ENCODE data around the gene RIN1. TPM values are rescaled to one million over a fixed set of nuclear protein-coding genes. Genes with fewer than 3 reads are reported as not detected.

The RIN1 gene
- total and polyA plus RNA-seq, 9 of the 15 experiments (the other 6 are each of a cell fraction or from before 2014, with no cell fraction given): 0.01 to 1.2 (median 0.45) TPM; not detected in 1

GRCh38 chr11:66365711-66366619 is 29.7 kb upstream of the RIN1 start:
- Histone ChIP-seq H3K4me1 (replicated peaks in 1 of 2; ENCODE audit: control insufficient read depth in 2 of 2, insufficient read depth in 2 of 2, low read length in 2 of 2) (peaks cover 10 to 49% of the 10 kb centered on the region in 2 experiments; a peak in 4 of 5 replicates), H3K27ac (ENCODE audit: extremely low read depth, low read depth, low read length) (peak overlapping the region; percentile 15; the same call in 2 of the 3 replicates), H3K27me3 (ENCODE audit: control insufficient read depth in 2 of 2, insufficient read depth in 2 of 2, low read length in 2 of 2) (no peaks in the 10 kb centered on the region), H3K4me3 (no peak overlapping the region), H3K9ac (ENCODE audit: insufficient read depth in 1 of 2, low read depth in 2 of 2, low read length in 2 of 2) (peak overlapping the region in 1 of 2 experiments; percentile 79; a peak in 2 of 4 replicates), H3K36me3 (ENCODE audit: control insufficient read depth, insufficient read depth, low read length) (peaks cover 83% of the 10 kb centered on the region), H3K79me2 (ENCODE audit: control insufficient read depth, insufficient read depth, low read length) (peaks cover 40% of the 10 kb centered on the region), H3K4me2 (ENCODE audit: insufficient read depth, low read length) (no peak overlapping the region), H2AFZ (ENCODE audit: low read depth, low read length) (no peak overlapping the region), H3K9me3 (replicated peaks; ENCODE audit: control insufficient read depth, insufficient read depth, low read depth, low read length) (no peaks in the 10 kb centered on the region), H4K20me1 (replicated peaks; ENCODE audit: control insufficient read depth, insufficient read depth, low read length) (peaks cover 25% of the 10 kb centered on the region; the same call in 1 of the 2 replicates), H3K9me1 (ENCODE audit: control insufficient read depth, insufficient read depth, low read length) (peaks cover 7% of the 10 kb centered on the region)
- DNase-seq (ENCODE audit: extremely low read depth in 1 of 4, low spot score in 3 of 4) (peak in 2 of 4 experiments; percentile 7 to 9), ATAC-seq (no peak), FAIRE-seq (no peak)
- POLR2A ChIA-PET: interaction anchor here (1.0 to 3.3 kb wide), 3 partner anchors 15 to 661 kb away, joined by 3 to 16 read pairs (median 5); no protein-coding TSS in a partner anchor
- no TSS peak for BruUV-seq (replicated peaks)
- in situ Hi-C loops (cut with MboI): no loop called here
- CTCF ChIA-PET (ENCODE audit: low intra/inter-chr PET ratio): no interaction called here
- peak; percentile 39; the same call in 1 of the 2 replicates for TF ChIP-seq TFAP4 (CRISPR knock-in tag; IDR thresholded peaks at IDR 0.05; ENCODE audit: borderline replicate concordance)
- TF ChIP-seq POLR2A (conservative IDR thresholded peaks at IDR 0.05): peak; percentile 63
- no peak; the same call in 1 of the 2 replicates for TF ChIP-seq NR2C1 (IDR thresholded peaks at IDR 0.05)
- 0 out of 2 replicates have a peak, but pooled peaks have one; percentile 14 for TF ChIP-seq NR2C1 (tag; IDR thresholded peaks at IDR 0.05)
- peak; percentile 39 for TF ChIP-seq POLR2B (IDR thresholded peaks at IDR 0.05; ENCODE audit: low read depth, partially characterized antibody)
- TF ChIP-seq RBFOX2 (IDR thresholded peaks at IDR 0.05; ENCODE audit: low read depth, low read length): peak; percentile 58
- TF ChIP-seq PTBP1 (IDR thresholded peaks at IDR 0.05; ENCODE audit: low read depth, low read length): 0 out of 2 replicates have a peak, but pooled peaks have one; percentile 39
- TF ChIP-seq POLR2G (IDR thresholded peaks at IDR 0.05; ENCODE audit: low read depth, low read length): peak; percentile 65
- TF ChIP-seq ESRRA (IDR thresholded peaks at IDR 0.05; ENCODE audit: borderline replicate concordance, low read depth): peak; percentile 61; the same call in 1 of the 2 replicates
- peak; percentile 65 for TF ChIP-seq SUPT5H (IDR thresholded peaks at IDR 0.05)
- TF ChIP-seq SREBF1 (IDR thresholded peaks at IDR 0.05; ENCODE audit: borderline replicate concordance, low read depth, low read length): no peak
- TF ChIP-seq POLR2AphosphoS2 (IDR thresholded peaks at IDR 0.05; ENCODE audit: low read length): peak; percentile 79; the same call in 1 of the 2 replicates
- TF ChIP-seq RFX7 (CRISPR knock-in tag; IDR thresholded peaks at IDR 0.05): no peak
- no peak for TF ChIP-seq ASH1L (IDR thresholded peaks at IDR 0.05; ENCODE audit: borderline replicate concordance, low read depth, partially characterized antibody)
- peak; percentile 53; the same call in 1 of the 2 replicates for TF ChIP-seq MYNN (IDR thresholded peaks at IDR 0.05)
- no peak for TF ChIP-seq MYNN (CRISPR knock-in tag; IDR thresholded peaks at IDR 0.05)
- intact Hi-C loops (cut with micrococcal nuclease): no loop called here
- 94% methylated on average over 14 of the region's 14 CpGs for WGBS (ENCODE audit: insufficient coverage, low coverage, missing lambda C conversion rate)

Data from K562 (cell line).